HEK293T (cell line): ENCODE data around the gene UBTD1.

Source experiments
- CTCF ChIA-PET: fragments of 350-600 bp; formaldehyde crosslinking; extraction: SDS; loops from one replicate; lab custom pipeline; 2021; ENCODE audit warnings: antibody characterized with exemption, inconsistent platforms; lab: Yijun Ruan, JAX
- POLR2A ChIA-PET: fragments of 350-600 bp; formaldehyde crosslinking; extraction: SDS; loops from one replicate; lab custom pipeline; 2020; ENCODE audit warnings: antibody characterized with exemption, inconsistent platforms; lab: Yijun Ruan, JAX
- DNase-seq: peaks from one replicate; pipeline ENCODE4 v3.0.0; 2012; ENCODE audit warnings: mixed read lengths; ENCODE audit errors: extremely low spot score
- ARNT ChIP-seq: fragments of 450-650 bp; IDR thresholded peaks from 2 replicates; pipeline ENCODE4 v1.6.1; 2017; ENCODE audit warnings: mild to moderate bottlenecking
- BHLHE40 ChIP-seq: fragments of 450-650 bp; IDR thresholded peaks from 2 replicates; pipeline ENCODE4 v1.6.1; 2016; ENCODE audit warnings: mild to moderate bottlenecking, moderate library complexity, borderline replicate concordance
- CTBP1 ChIP-seq: fragments of 450-650 bp; IDR thresholded peaks from 2 replicates; pipeline ENCODE4 v1.6.1; 2016; ENCODE audit warnings: borderline replicate concordance
- ELF4 ChIP-seq: fragments of 450-650 bp; IDR thresholded peaks from 2 replicates; pipeline ENCODE4 v1.6.1; 2017; ENCODE audit warnings: antibody characterized with exemption
- FOXA1 ChIP-seq: fragments of 450-650 bp; IDR thresholded peaks from 2 replicates; pipeline ENCODE4 v1.6.1; 2016; ENCODE audit warnings: mild to moderate bottlenecking
- FOXK2 ChIP-seq: fragments of 450-650 bp; IDR thresholded peaks from 2 replicates; pipeline ENCODE4 v1.6.1; 2016; ENCODE audit warnings: mild to moderate bottlenecking
- FOXM1 ChIP-seq: fragments of 450-650 bp; IDR thresholded peaks from 2 replicates; pipeline ENCODE4 v1.6.1; 2017; ENCODE audit warnings: mild to moderate bottlenecking, borderline replicate concordance
- HDGF ChIP-seq: fragments of 450-650 bp; IDR thresholded peaks from 2 replicates; pipeline ENCODE4 v1.6.1; 2017; ENCODE audit warnings: antibody characterized with exemption, borderline replicate concordance
- L3MBTL2 ChIP-seq: fragments of 450-650 bp; conservative IDR thresholded peaks from 2 replicates; pipeline ENCODE4 v1.6.1; 2016; ENCODE audit warnings: mild to moderate bottlenecking
- LEF1 ChIP-seq: fragments of 450-650 bp; IDR thresholded peaks from 2 replicates; pipeline ENCODE4 v1.6.1; 2017; ENCODE audit warnings: mild to moderate bottlenecking, borderline replicate concordance
- NFRKB ChIP-seq: fragments of 450-650 bp; IDR thresholded peaks from 2 replicates; pipeline ENCODE4 v1.6.1; 2016; ENCODE audit warnings: mild to moderate bottlenecking, moderate library complexity
- PKNOX1 ChIP-seq: fragments of 450-650 bp; IDR thresholded peaks from 2 replicates; pipeline ENCODE4 v1.6.1; 2016
- SP1 ChIP-seq: fragments of 450-650 bp; IDR thresholded peaks from 2 replicates; pipeline ENCODE4 v1.6.1; 2017
- SUZ12 ChIP-seq: fragments of 450-650 bp; IDR thresholded peaks from 2 replicates; pipeline ENCODE4 v1.6.1; 2016; ENCODE audit warnings: mild to moderate bottlenecking
- TARDBP ChIP-seq: fragments of 450-650 bp; IDR thresholded peaks from 2 replicates; pipeline ENCODE4 v1.6.1; 2016
- ZNF384 ChIP-seq: fragments of 450-650 bp; IDR thresholded peaks from 2 replicates; pipeline ENCODE4 v1.6.1; 2016

Gene UBTD1

GRCh38 chr10:97532935-97533671 lies 34.4 kb downstream of the UBTD1 start:
- ChIA-PET POLR2A (no interaction called here), CTCF (interaction anchor here (1.3 to 2.5 kb wide), 4 partner anchors 11 to 67 kb away, joined by 3 to 15 read pairs (median 10); no protein-coding TSS in a partner anchor)
- DNase-seq: no peak
- TF ChIP-seq NFRKB (no peak), LEF1 (no peak), FOXK2 (no peak), CTBP1 (no peak), ARNT (no peak), BHLHE40 (no peak), ZNF384 (no peak), ELF4 (no peak), PKNOX1 (no peak), TARDBP (no peak), L3MBTL2 (no peak), SUZ12 (no peak), SP1 (no peak), FOXA1 (no peak), HDGF (no peak), FOXM1 (no peak)

- POLR2A ChIA-PET: no interaction called here
- CTCF ChIA-PET: interaction anchor here (0.7 to 2.7 kb wide), 13 partner anchors 8 to 100 kb away, joined by 3 to 15 read pairs (median 9); partner anchors contain the start of gene ANKRD2
- DNase-seq: no peak
- TF ChIP-seq ELF4: no peak
- no peak for TF ChIP-seq FOXK2
- TF ChIP-seq L3MBTL2: no peak
- no peak for TF ChIP-seq ARNT
Measured at GRCh38 chr10:97533888-97534287, 35.2 kb downstream of the UBTD1 start.

DNA sequence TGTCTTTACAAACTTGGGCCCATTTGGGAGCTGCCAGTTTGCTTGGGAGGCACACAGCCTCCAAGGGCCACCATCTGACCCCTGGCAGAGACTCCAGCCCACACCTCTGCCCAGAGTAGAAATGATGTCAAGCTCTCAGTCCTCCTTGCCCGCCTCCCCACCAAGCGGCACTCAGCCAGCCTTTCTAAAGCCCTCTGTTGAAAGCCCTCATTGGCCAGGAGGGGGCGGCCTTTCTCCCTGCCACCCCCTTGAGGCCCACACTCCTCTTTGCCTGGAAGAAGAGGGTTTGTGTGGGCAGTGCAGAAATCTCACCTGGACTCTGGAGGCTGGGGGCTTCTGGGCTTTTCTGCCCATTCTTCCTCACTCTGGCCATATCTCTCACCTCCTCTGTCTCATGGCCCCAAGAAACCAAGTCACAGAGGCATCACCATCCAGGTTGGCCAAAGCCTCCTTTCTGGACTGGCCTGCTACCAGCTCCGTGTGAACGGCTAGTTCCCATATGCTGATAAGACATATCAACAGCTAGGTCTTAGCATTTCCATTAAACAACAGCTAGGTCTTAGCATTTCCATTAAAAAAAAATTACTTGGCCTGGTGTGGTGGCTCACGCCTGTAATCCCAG lies 36.1 kb downstream of the UBTD1 start:
- ChIA-PET CTCF (interaction anchor here (0.6 to 2.7 kb wide), 18 partner anchors 9 to 390 kb away, joined by 3 to 15 read pairs (median 5); partner anchors contain the start of gene ANKRD2), POLR2A (no interaction called here)
- TF ChIP-seq HDGF: no peak
- peak; percentile 80 for DNase-seq

DNA sequence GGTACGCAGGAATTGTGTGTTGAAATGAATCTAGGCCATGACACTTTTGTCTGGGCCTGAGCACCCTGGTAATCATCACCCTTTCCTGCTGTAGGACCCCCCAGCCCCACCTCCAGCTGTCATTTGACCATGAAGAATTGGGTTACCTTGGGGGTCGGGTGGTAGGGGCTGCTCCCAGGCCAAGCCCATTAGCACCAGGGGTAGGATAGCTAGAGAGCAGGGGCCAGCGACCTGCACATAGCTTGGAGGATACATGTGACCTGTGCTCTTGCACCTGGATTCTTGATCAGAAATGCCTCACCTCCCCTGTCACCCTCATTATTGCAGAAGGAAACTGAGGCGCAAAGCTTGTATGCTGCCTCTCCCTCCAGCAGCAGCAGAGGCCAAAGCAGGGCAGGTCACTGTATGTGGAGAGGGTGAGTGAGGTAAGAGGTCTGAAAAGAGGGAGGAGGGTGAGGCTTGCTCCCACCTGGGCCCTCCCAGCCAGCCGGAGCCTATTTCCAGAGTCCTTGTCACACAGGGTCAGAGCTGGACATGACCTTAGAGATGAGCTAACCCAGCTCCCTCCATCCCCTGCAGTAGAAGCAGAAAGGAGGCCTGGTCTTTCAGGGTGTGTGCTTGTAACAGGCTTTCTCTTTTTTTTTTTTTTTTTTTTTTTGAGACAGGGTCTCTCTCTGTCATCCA lies 38.6 kb downstream of the UBTD1 start:
- POLR2A ChIA-PET: no interaction called here
- CTCF ChIA-PET: interaction anchor here (0.6 to 2.8 kb wide), 3 partner anchors 12 to 16 kb away, joined by 3 to 10 read pairs (median 3); no protein-coding TSS in a partner anchor

GRCh38 chr10:97538411-97538810 lies 39.7 kb downstream of the UBTD1 start:
- TF ChIP-seq PKNOX1 (no peak), ZNF384 (no peak), LEF1 (no peak), ELF4 (no peak), L3MBTL2 (no peak), HDGF (no peak), TARDBP (no peak), CTBP1 (no peak), FOXM1 (no peak), FOXK2 (no peak), ARNT (no peak), BHLHE40 (no peak)
- no peak for DNase-seq
- CTCF ChIA-PET: interaction anchor here (2.8 kb wide), 1 partner anchor 15 kb away, joined by 10 read pairs; no protein-coding TSS in a partner anchor
- POLR2A ChIA-PET: interaction anchor here (0.9 kb wide), 1 partner anchor 16 kb away, joined by 3 read pairs; no protein-coding TSS in a partner anchor

More for the DNA sequence above, 38.6 kb downstream of the UBTD1 start:
- TF ChIP-seq SUZ12 (no peak), PKNOX1 (no peak), ELF4 (no peak), SP1 (no peak), BHLHE40 (no peak), FOXK2 (no peak), L3MBTL2 (no peak), FOXA1 (no peak), LEF1 (no peak), ARNT (no peak), FOXM1 (no peak), CTBP1 (no peak), TARDBP (no peak), ZNF384 (no peak), NFRKB (no peak)
- DNase-seq: no peak

DNA sequence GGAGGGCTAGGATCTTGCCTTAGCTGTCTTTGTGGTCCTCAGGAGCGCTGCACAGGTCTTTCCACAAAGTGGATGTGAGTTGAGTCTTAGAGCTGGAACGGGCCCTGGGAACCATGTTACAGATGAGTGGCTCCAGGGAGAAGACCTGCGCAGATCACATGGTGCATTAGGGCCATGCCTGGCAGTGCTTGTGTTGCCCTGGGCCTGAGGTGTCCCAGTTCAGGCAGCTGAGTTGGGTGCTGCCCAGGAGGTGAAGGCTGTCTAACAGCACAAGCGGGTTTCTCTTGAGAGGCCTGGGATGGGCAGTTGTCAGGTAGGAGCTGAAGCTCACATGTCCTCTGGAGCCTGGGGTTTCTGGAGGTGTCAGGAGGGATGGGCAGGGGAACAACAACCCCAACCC lies 40.1 kb downstream of the UBTD1 start:
- POLR2A ChIA-PET: interaction anchor here (0.9 kb wide), 1 partner anchor 16 kb away, joined by 3 read pairs; no protein-coding TSS in a partner anchor
- CTCF ChIA-PET: interaction anchor here (2.8 kb wide), 1 partner anchor 15 kb away, joined by 10 read pairs; no protein-coding TSS in a partner anchor
- no peak for DNase-seq
- no peak for TF ChIP-seq HDGF
- no peak for TF ChIP-seq FOXA1
